Keratinocyte (primary cell): ENCODE data around the gene ZBTB7B.

ENCODE experiments used
- CTCF ChIP-seq, 3 experiments: IDR thresholded peaks in 1 of 3; conservative IDR thresholded peaks in 1 of 3; optimal IDR thresholded peaks in 1 of 3; 2 replicates in 2 of 3; 3 replicates in 1 of 3; pipeline versions ENCODE3 to v1.5.1; 2011; ENCODE audit warnings: low read length in 3 of 3, mild to moderate bottlenecking in 3 of 3, moderate library complexity in 2 of 3, control low read depth in 1 of 3, inconsistent platforms in 1 of 3; ENCODE audit not compliant: insufficient read depth in 2 of 3; ENCODE audit errors: extremely low read depth in 1 of 3
- EZH2 ChIP-seq: IDR thresholded peaks from one replicate; pipeline ENCODE4 v1.6.1; 2012; ENCODE audit warnings: inconsistent platforms, mild to moderate bottlenecking, low read length, moderate library complexity

DNA sequence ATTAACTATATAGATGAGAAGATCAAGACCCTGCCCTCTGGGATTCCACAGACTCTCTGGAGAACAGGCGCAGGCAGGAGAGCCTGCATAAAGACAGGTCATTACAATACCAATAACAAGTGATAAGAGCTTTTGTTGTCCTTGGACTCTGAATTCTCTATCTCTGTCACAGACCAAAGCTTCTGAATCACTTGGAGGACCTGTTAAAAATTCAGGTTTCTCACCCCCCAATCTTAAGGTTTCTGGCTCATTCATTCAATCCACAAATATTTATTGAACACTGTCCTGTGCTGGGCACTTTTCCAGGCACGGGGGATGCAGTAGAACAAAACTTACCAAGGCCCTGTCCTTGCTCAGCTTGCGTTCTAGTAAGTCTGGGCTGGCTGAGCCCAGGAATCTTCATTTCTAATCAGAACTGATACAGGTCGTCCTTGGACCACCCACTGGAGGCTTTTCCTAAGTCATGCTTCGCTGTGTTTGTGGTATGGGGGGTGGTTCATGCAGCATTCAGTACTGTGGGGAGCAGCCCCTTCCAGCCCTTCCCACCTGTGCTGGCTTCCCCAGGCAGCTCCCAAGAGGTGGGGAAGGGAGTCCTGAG lies 62.3 kb downstream of the ZBTB7B start:
- TF ChIP-seq EZH2, result no peak
- no peak for TF ChIP-seq CTCF (optimal IDR thresholded peaks at IDR 0.05 in 1 of 3, IDR thresholded peaks at IDR 0.05 in 1 of 3, conservative IDR thresholded peaks at IDR 0.05 in 1 of 3; ENCODE audit: extremely low read depth in 1 of 3, insufficient read depth in 2 of 3, low read length in 3 of 3)
